ENCODE data around the gene RALGPS2. TPM values are rescaled to one million over a fixed set of nuclear protein-coding genes. Genes with fewer than 3 reads are reported as not detected.

RALGPS2 gene
- total and polyA plus RNA-seq, 12 donors: 2.5 to 36.7 (median 12.9) TPM

- Histone ChIP-seq H3K4me3 (no peak overlapping the region), H3K27me3 (no peaks in the 10 kb centered on the region), H3K36me3 (replicated peaks in 1 of 2) (no peaks in the 10 kb centered on the region), H3K4me1 (replicated peaks in 1 of 2) (peaks cover 22 to 24% of the 10 kb centered on the region in 2 donors), H3K27ac (peak overlapping the region in 1 of 5 donors; percentile 80), H3K9me3 (replicated peaks in 1 of 3) (no peaks in the 10 kb centered on the region)
- DNase-seq: no peak
- TF ChIP-seq CTCF (IDR thresholded peaks at IDR 0.05) (no peak), POLR2A (IDR thresholded peaks at IDR 0.05) (no peak)
- intact Hi-C loops (cut with DNase I): no loop called here
- WGBS, 4 donors: 50 to 81% (median 70%) methylated on average over 5 of the region's 5 CpGs
Observed at GRCh38 chr1:178937695-178938094, 212.7 kb downstream of the RALGPS2 start.

- no peak for DNase-seq
- TF ChIP-seq POLR2A (IDR thresholded peaks at IDR 0.05) (no peak), CTCF (IDR thresholded peaks at IDR 0.05) (no peak)
- no peaks in the 10 kb centered on the region for H3K9me3 ChIP-seq (replicated peaks in 1 of 3)
- peak overlapping the region in 4 of 5 donors; percentile 18 to 90 (median 75) for H3K27ac ChIP-seq
- H3K4me3 ChIP-seq: peak overlapping the region in 1 of 4 donors; percentile 36
- intact Hi-C loops (cut with DNase I): no loop called here
- no peaks in the 10 kb centered on the region for H3K36me3 ChIP-seq (replicated peaks in 1 of 2)
- peaks cover 22 to 24% of the 10 kb centered on the region in 2 donors for H3K4me1 ChIP-seq (replicated peaks in 1 of 2)
- WGBS, 4 donors: 71 to 74% (median 74%) methylated on average over 7 to 11 of the region's 11 CpGs
- H3K27me3 ChIP-seq: no peaks in the 10 kb centered on the region
Observed at GRCh38 chr1:178938101-178938958, 213.3 kb downstream of the RALGPS2 start.

- DNase-seq: peak; percentile 76 to 92 (median 88)
- 9 to 27% (median 23%) methylated on average over 9 to 10 of the region's 10 CpGs for WGBS, 4 donors
- H3K4me1 ChIP-seq (replicated peaks in 1 of 2): peaks cover 22 to 24% of the 10 kb centered on the region in 2 donors
- peak overlapping the region in 2 of 4 donors; percentile 19 to 36 for H3K4me3 ChIP-seq
- H3K36me3 ChIP-seq (replicated peaks in 1 of 2): no peaks in the 10 kb centered on the region
- H3K27ac ChIP-seq: peak overlapping the region; percentile 11 to 90 (median 70)
- no peaks in the 10 kb centered on the region for H3K27me3 ChIP-seq
- H3K9me3 ChIP-seq (replicated peaks in 1 of 3): no peaks in the 10 kb centered on the region
- no peak for TF ChIP-seq CTCF (IDR thresholded peaks at IDR 0.05)
- peak in 1 of 2 donors; percentile 36 for TF ChIP-seq POLR2A (IDR thresholded peaks at IDR 0.05)
- intact Hi-C loops (cut with DNase I): no loop called here
Observed at GRCh38 chr1:178938959-178939317, 213.9 kb downstream of the RALGPS2 start.

GRCh38 chr1:178939338-178940067, 214.5 kb downstream of the RALGPS2 start:
- Histone ChIP-seq H3K9me3 (replicated peaks in 1 of 3) (no peaks in the 10 kb centered on the region), H3K27me3 (no peaks in the 10 kb centered on the region), H3K4me3 (peak overlapping the region in 2 of 4 donors; percentile 19 to 36), H3K36me3 (replicated peaks in 1 of 2) (no peaks in the 10 kb centered on the region), H3K27ac (peak overlapping the region; percentile 11 to 90 (median 70)), H3K4me1 (replicated peaks in 1 of 2) (peaks cover 19 to 24% of the 10 kb centered on the region in 2 donors)
- TF ChIP-seq CTCF (IDR thresholded peaks at IDR 0.05): no peak
- no peak for TF ChIP-seq POLR2A (IDR thresholded peaks at IDR 0.05)
- DNase-seq: peak in 1 of 7 donors; percentile 25
- 47 to 61% (median 56%) methylated on average over 14 to 15 of the region's 15 CpGs for WGBS, 4 donors
- intact Hi-C loops (cut with DNase I): no loop called here

All from adrenal gland (tissue), 12 donors.